Brain pericyte (primary cell): ENCODE measurements around the gene NPY5R.

Experiments used
- DNase-seq: peaks from one replicate; pipeline ENCODE4 v3.0.0-alpha.2; 2012; ENCODE audit warnings: low read depth, low spot score

The NPY5R gene

DNA sequence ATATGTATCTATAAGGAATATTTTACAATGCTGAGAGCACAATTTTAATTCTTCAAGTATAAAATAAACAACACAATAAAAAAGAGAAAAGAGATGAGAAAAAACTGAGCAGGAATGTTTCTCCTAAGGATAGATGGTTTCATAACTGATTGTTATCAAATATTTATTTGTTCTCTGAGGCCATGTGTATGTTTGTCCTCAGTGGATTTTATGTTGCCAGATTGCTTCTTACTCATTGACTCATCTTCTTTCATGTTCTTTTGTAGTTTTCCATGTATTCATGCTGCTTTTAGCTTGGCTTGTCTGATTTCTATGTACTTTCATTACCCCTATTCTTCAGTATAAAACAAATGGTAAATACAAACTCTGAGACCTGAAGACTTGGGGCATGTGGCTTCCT is 41.2 kb downstream of the NPY5R start:
- no peak for DNase-seq

GRCh38 chr4:163385466-163385865 is 41.8 kb downstream of the NPY5R start:
- DNase-seq, result no peak

- DNase-seq, result no peak
These were observed 48.1 kb downstream of the NPY5R start for GRCh38 chr4:163391756-163392155.

DNA sequence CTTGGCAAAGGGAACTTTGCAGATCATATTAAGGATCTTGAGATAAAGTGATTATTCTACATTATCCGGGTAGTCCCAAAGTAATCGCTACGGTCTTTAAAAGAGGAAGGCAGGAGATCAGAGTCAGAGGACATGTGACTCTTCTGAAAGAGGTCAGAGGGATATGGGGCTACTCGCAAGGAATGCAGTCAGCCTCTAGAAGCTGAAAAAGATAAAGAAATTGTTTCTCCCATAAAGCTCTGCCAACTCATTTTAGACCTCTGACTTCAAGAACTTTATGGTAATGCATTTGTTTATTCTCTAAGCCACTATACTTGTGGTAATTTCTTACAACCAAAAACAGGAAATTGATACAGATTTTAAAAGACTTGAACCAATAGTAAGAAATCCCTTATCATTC is 48.6 kb downstream of the NPY5R start:
- DNase-seq, result no peak

GRCh38 chr4:163393471-163393870 is 49.8 kb downstream of the NPY5R start:
- no peak for DNase-seq

DNA sequence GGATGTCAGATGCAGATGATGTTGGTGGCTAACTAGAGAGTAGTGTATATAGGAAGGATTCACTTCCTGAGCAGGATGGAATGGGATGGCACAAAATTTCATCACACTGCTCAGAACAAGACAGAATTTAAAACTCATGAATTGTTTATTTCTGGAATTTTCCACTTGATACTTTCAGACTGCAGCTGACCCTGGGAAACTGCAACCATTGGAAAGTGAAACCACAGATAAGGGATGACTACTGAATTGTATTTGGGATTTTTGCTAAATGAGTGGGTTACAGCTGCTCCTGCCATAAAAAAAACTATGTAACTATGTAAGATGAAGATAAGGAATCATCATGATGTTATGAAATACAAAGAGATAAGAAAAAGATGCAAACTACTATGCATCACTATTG is 51.4 kb downstream of the NPY5R start:
- no peak for DNase-seq

DNA sequence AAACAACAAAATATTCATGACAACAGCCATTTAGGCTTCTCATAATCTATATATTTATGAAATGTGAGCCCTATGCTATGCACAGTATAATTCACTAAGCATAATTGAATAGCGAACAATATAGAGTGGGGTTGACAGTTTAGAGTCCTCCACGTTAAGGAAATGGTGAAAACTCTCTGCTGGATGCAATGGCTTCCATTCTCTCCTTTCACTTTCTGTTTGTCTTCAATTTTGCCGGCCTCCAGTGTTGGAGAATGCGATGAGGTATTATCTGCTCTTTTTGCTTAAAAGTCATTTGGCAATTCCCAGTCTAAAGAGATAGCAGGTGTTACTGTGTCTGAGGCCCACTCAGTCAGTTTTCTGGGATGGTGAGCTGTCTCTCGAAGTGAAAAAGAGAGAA is 52.1 kb downstream of the NPY5R start:
- DNase-seq, result no peak

- DNase-seq, result no peak
These were observed 54.5 kb downstream of the NPY5R start for GRCh38 chr4:163398238-163398637.

DNA sequence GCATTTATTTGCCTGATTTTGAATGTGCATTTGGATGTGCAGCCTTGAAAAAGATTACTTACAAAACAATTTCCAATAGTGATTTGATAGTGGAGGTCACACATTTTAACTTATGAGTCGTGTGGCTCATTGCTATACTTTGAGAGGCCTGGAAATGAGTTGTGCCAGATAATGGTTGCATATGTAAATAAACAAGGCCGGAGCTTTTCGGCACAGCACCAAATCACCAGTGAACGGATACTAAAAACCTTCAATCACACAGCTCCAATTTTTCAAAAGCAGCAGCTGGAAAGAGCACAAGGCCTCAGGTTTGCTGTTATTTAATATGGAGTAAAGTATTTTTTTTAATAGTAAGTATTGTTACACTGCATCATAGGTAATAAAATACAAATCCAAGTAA is 57.2 kb downstream of the NPY5R start:
- DNase-seq, result no peak
